HG02610 (cell line): ENCODE data around the gene CEP89.
"Not testable (repeated sequence)": the region's sequence is repeated elsewhere in the genome, so short reads cannot be mapped to it uniquely, and the experiment has no call there.

Source experiments
- ATAC-seq: cut with Tn5 transposase; IDR thresholded peaks from one replicate; pipeline ENCODE4 v1.9.1; 2021; ENCODE audit warnings: mild to moderate bottlenecking, moderate library complexity; ENCODE audit not compliant: unreplicated experiment

CEP89 gene

DNA sequence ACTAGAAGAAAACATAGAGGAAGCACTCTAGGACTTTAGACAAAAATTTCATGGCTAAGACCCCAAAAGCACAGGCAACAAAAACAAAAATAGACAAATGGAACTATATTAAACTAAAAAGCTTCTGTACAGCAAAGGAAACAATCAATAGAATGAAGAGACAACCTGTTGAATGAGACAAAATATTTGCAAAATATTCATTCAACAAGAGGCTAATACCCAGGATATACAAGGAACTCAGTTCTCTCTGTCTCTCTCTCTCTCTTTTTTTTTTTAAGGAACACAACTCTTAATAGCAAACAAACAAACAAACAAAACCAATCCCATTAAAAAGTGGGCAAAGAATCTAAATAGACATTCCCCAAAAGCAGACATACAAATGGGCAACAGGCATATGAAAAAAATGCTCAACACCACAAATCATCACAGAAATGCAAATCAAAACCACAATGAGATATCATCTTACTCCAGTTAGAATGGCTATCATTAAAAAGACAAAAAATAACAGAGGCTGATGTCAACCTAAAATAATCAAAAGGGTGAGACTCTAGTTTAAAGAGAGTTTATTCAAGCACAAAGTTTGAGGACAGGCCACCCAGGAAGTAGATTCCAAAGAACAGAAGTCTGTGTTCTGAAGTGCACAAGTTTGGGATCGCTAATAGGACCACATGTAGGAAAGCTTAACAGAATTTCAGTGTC lies 75.1 kb downstream of the CEP89 start:
- ATAC-seq, result no peak

DNA sequence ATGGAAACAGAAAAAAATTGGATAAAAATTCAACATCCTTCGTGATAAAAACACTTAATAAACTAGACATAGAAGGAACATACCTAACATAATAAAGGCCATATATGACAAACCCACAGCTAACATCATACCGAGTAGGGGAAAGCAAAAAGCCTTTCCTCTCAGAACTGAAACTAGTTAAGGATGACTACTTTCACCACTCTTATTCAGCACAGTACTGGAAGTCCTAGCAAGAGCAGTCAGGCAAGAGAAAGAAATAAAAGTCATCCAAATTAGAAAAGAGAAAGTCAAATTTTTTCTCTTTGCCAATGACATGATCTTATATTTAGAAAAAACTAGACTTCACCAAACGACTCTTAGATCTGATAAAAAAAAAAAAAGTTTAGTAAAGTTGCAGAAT lies 76.4 kb downstream of the CEP89 start:
- ATAC-seq, result peak; percentile 86

DNA sequence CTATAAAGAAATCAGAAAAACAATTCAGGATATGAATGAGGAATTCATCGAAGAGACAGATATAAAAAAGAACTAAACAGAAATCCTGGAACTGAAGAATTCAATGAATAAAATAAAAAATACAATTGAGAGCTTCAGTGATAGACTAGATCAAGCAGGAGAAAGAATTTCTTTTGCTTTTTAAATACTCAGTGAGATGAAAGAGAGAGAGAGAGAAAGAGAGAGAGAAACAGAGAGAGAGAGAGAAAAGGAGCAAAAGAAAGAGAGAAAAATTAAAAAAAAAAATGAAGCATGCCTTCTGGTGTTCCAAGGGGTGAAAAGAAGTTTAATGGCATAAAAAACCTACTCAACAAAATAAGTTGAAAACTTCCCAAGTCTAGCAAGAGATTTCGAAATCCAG lies 80.1 kb downstream of the CEP89 start:
- ATAC-seq, result no peak

DNA sequence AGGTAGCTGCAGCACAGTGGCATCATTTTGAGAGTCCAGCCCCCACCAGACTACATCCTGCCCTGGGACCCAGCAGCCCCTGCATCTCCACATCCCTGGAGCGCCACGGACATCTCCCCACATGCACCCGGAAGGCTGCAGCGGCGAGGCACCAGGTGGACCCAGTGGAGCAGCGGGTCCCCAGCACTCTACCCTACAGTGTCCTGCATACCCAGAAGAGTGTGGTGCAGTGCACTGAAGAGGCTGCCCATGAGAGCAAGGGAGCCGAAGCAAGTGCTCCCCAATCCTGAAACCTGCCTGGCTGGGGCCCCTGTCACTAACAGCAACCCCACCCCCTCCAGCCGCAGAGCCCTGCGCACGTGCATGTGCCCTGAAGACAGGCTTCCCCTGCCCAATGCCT lies 80.9 kb downstream of the CEP89 start:
- no peak for ATAC-seq

DNA sequence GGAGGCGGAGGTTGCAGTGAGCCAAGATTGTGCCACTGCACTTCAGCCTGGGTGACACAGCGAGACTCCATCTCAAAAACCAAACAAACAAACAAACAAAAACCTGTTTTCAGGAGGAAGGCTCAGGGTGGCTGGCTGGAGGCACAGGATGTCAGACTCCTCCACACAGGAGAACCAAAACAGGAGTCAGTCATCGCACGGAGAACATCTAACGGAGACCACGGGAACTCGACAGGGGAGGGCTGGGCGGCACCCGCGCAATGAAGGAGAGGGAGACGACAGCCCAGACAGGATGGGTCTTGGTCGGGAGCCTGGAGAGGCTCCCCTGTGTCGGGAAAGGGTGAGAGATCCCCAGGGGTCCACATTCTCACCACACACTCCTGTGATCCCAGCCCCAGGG lies 81.4 kb downstream of the CEP89 start:
- ATAC-seq, result no peak

DNA sequence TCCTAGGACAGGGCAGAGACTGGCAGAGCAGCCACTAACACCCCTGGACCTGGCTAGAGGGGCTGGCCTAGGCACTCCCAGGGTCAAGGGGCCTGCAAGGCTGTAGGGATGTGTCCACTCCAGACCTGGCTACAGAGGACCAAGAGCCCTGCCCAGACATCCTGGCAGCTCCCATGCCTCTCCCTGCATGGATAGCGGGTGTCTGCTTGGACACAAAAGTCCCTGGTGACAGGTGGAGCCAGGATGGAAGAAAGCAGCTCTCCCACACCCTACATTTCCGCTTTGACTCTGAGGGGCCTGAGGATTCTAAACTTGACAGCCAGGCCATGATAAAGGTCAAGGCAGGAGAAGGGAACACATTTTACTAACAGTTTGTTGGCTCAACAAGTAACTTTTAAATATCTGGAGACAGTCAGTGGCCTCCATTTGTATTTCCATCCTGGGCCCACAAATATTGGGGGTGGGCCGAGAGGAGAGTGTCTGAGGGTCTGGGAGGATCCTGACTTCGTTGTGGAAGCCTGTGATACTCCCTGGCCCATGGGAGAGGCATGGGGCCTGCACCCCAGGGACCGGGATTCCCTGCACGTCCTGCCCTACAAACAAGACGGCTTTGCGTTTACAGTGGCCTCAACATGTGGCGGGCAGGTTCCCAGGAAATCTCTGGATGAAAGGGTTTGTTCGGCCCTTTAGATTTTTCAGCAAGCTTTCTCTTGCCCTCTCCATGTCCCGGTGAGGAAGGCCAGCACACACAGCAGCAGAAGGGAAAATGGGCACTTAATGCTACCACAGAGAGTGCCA lies 82.4 kb downstream of the CEP89 start:
- ATAC-seq, result no peak

DNA sequence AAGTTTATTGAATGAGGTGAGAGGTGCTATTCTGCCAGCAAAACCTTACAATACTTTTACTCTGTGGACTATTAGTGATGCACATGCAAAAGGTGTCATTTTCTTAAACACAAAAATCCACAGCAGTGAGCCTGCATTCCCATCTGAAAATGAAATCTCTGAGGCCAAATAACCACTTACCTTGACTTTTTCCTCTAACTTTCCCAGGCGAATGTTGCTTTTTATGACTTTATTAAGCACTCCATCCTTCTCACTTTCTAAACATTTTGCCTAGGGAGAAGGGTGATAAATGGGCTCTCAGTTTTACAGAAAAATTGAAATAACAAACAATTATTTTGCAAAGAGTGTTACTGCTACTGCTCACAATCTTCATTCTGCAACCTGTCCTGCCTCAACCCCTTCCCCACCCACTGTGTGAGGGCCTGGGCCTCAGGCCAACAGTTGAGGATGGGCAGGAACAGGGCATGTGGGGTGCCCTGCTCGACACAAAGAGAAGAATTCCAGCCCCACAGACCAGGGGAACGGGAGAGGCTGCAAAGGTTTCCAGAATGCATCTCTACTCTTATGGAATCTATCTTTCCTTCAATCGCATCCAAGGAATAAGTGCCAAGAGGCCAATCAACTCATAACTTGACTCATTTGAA lies 84.1 kb downstream of the CEP89 start:
- ATAC-seq, result no peak

DNA sequence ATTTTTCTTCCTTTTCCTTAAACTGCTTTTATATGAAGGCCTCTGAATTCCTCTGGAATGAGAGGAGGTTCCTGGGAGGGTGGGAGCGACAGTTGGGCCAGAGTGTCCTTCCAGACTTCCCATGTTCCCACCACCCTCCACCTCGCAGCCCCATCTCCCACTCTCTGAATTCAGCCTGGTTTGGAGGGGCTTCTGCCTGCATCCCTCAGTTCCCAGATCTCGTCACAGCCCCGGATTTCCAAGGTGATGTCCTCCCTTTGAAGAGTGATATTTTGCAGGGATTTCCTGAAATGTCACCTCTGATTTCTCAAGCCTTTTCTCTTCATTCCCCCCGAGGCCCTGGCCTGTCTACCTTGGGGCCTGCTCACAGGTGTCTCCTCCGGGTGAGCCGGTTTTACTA lies 85.5 kb downstream of the CEP89 start:
- ATAC-seq, result no peak

DNA sequence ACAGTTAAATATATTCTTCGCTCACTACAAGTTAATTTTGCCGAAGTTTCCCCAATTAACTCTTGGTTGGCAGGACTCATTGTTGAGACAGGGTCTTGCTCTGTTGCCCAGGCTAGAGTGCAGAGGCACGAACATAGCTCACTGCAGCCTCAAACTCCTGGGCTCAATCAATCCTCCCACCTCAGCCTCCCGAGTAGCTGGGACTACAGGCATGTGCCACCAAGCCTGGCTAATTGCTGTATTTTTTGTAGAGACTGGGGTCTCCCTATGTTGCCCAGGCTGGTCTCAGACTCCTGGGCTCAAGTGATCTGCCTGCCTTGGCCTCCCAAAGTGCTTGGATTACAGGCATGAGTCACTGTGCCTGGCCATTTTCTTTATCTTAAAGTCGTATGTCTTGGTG lies 86.5 kb downstream of the CEP89 start:
- not testable (repeated sequence) for ATAC-seq

DNA sequence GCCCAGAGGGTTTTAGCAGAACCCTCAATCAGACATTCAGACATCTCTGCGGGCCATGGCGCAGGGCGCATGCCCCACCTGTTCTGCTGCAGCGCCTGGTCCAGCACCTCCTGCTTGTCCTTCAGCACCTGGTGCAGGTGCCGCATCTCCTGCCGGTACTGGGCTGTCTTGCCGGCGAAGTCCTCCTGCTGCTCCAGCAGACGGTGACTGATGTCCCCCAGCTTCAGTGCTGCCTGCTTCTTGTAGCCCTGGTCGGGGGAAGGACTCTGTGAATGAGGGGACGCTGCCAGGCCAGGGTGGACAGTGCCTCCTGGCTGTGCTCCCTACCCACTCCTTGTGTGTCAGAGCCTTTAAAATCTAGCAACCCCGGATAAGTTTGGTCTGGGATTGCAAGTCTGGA lies 90.0 kb downstream of the CEP89 start:
- ATAC-seq, result no peak

DNA sequence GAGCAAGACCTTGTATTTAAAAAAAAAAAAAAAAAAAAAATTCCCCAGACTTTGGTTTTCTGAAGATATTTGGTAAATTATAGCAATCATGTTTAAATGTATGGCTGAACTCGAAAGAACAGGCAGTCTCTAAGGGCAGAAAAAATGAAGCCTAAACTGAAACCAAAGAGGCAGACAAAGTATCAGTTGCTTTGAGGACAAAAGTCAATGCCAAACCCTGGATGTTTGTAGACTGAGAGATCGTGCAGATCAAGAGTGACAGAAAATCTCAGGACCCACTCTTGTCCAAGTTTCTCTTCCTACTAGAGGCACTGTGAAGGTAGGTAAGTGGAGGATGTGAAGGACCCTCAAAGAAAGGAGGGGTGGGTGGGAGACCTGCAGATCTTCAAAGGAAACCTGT lies 91.1 kb downstream of the CEP89 start:
- no peak for ATAC-seq

DNA sequence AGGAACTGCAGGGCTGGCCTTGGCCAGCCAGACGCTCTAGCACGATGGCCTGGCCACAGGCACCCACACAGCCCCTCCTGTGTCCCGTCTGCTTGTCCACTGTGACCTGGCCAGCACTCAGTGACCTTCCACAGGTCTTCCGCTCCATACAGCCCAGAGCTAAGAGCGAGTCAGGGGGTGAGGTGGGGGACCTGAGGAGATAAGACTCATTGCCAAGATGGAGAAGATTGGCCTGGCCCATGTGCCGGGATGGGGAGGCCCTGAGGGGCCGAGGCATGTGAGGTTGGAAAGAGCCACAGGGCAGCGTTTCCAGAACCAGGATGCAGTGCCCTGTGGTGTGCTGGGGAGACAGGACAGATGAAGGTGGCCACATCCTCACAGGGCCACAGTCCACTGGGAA lies 92.0 kb downstream of the CEP89 start:
- no peak for ATAC-seq

DNA sequence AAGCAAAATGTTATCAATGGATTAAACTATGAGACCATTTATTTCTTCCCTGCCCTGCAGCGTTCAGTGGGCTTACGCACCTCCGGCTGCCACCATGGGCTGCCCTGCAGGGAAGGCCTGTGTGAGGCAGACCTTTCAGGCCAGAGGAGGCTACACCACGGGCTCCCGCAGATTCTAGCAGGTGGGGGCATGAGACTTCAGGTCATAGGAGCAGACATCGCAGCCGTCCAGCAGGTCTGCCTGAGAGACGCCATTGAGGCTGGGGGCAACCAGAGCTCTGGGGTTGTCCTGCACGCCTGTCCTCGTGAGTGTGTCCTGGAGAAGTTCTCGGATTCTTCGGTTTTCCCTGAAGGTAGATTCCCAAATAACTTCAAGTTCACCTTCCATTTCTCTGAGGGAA lies 92.8 kb downstream of the CEP89 start:
- no peak for ATAC-seq

DNA sequence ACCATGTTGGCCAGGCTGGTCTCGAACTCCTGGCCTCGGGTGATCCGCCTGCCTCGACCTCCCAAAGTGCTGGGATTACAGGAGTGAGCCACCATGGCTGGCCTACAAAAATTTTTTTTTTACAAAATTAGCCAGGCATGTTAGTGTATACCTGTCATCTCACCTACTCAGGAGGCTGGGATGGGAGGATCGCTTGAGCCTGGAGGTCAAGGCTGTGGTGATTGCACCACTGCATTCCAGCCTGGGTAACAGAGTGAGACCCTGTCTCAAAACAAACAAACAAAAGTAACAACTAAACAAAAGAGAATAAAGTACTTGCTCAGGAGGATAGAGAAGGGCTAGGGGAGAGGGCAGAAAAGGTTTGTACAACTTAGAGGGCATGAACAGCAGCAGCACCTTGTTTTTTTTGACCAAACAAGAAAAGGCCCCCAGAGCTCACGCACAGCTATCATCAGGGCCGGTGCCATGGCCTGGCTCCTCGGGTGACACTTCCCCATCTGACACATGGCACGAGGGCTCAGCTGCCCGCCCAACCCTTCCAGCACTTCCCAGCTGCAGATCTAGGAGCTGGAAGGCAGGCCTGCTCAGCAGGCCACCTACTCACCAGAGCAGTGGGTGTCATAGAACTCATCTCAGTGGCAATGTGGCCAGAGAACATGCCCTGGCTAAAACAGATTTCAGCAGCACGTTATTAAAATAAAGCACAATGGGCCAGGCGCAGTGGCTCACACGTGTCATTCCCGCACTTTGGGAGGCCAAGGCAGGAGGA lies 93.6 kb downstream of the CEP89 start:
- no peak for ATAC-seq

DNA sequence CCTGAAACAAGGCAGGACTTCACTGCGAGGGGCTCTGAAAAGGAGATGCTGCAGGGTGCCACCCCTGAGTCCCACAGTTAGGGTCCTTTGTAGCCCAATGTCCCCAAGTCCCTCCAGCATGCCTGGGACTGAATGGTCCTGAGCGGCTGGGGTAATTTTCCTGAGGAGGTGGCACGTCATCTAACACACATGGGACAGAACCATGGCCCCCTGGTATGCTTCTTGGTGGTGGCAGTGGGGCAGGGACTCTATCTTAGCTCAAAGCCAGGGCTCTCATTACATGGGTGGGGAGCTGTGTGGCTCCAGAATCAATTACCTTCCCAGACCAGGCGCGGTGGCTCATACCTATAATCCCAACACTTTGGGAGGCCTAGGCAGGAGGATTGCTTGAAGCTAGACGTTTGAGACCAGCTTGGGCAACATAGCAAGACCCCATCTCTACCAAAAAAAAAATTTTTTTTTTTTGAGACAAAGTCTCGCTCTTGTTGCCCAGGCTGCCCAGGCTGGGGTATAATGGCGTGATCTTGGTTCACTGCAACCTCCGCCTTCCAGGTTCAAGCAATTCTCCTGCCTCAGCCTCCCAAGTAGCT lies 94.3 kb downstream of the CEP89 start:
- ATAC-seq, result no peak

DNA sequence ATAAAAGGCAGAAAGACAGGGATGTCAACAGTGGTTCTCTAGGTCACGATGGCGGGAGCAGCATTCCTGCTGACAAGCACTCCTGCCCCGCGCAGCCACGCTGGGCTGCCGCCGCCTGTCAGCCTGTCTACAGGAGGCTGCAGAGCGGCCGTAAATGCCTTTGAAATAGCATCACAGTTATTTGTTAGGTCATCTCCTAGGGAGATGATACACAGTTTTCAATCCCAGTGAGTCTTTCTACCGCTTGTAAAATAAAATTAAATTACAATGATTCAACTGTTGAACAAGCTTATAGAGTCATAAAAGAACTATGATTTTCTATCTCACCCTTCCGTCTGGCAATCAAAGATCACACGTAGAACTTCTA lies 94.9 kb downstream of the CEP89 start:
- ATAC-seq, result no peak

DNA sequence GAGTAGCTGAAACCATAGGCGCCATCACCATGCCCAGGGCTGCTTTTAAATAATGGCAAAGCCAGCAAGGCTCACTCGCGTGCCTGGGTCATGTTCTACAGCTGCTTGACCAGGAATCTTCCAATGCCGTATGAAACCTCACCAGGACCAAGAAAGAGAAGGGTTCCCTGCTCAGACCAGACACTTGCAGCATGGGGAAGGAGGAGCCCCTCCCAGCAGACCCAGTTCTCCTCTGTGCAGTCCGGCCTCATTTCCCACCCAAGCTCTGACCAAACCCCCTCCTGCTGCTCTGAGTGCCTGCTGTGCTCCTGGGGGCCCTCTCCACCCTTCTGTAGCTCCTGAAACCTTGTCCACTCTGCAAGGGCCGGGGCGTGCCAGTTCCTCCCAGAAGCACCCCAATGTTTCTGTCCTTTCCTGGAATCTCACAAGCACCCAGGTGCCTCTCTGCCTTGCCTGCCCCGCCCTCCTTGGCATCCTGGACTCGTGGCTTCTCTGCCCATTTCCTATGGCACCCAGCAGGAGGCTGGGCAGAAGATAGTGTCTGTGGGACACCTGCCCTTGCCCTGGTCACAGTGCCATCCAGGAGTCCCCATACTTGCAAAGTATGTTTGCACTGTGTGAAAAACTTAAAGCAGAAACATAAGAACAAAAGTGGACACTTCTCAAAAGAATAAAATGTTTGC lies 95.4 kb downstream of the CEP89 start:
- no peak for ATAC-seq

DNA sequence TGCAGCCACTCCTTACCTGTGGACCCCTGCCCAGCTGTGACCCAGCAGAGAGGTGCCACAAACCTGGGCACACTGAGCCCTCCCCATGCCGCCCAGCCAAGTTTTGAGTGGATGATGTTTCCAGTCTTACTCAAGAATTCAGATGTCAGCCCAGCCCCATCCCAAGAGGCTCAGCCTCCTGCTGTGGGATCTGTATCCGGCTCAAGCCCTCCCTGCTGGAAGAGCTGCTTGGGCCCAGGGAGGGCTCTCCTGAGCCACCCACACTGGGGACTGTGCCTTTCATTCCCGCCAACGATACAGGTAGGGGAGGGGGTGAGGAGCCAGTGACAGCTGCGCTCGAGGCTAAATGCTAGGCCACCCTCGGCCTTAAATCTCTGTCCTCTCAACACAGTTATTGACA lies 96.3 kb downstream of the CEP89 start:
- ATAC-seq, result no peak

DNA sequence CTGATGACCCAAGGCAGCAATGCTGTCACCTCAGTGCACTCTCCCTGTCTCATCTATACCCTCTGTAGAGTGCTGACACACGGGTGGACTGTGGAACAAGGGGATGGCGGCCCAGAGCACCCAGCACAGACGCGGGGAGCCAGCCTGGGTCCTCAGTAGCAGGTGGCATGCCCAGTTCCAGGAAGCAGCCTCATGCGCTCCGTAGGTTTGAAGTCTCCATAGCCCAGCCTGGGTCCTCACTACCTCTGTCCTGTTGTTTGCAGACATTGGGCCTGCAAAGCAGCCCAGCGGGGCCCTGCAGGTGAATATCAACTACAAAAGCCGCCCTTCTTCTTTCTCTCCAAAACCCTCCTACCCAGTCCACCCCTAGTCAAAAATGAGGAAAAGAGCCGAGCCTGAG lies 97.2 kb downstream of the CEP89 start:
- ATAC-seq, result no peak

DNA sequence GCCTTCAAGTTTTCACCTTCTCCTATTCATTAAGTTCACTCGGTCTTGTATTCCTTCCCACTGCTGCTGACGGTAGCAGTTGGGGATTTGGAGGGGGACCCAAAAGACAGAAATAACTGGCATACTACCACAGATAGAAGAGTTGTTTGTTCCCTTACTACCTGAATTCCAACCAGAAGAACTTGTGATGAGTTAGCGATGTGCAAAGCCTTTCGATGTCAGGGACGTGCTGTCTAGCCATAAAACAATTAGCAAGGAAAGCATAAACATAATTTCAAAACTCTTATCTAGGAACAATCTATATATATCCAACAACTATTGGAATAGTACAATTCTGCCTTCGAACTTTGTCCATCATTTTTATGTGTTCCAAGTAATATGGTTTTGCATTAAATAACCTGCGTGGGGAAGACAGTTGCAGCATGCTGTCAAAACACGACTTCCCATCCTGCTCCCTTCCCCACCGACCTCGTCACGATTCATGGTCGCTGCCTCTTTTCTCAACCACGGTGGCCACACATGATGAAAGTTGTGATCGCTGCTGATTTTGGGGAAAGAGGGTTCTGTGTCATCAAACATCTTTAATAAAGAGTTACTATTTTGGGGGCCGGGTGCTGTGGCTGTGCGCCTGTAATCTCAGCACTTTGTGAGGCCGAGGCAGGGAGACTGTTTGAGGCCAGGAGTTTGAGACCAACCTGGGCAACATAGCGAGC lies 98.4 kb downstream of the CEP89 start:
- no peak for ATAC-seq
